ENCODE results near the gene OSTM1. TPM values are rescaled to one million over a fixed set of nuclear protein-coding genes. Genes with fewer than 3 reads are reported as not detected.

Gene OSTM1
- total and polyA plus RNA-seq, 9 of the 15 experiments (the other 6 are each of a cell fraction or from before 2014, with no cell fraction given), result 5.6 to 29.5 (median 16.3) TPM

GRCh38 chr6:108093781-108094300 lies 19.3 kb upstream of the OSTM1 start:
- Histone ChIP-seq H3K4me1 (replicated peaks in 1 of 2; ENCODE audit: control insufficient read depth in 2 of 2, insufficient read depth in 2 of 2, low read length in 2 of 2) (no peaks in the 10 kb centered on the region), H2AFZ (ENCODE audit: low read depth, low read length) (no peak overlapping the region), H3K9ac (ENCODE audit: insufficient read depth in 1 of 2, low read depth in 2 of 2, low read length in 2 of 2) (no peak overlapping the region), H3K27ac (ENCODE audit: extremely low read depth, low read depth, low read length) (no peak overlapping the region), H4K20me1 (replicated peaks; ENCODE audit: control insufficient read depth, insufficient read depth, low read length) (no peaks in the 10 kb centered on the region), H3K27me3 (ENCODE audit: control insufficient read depth in 2 of 2, insufficient read depth in 2 of 2, low read length in 2 of 2) (peaks cover 0 to 9% of the 10 kb centered on the region in 2 experiments; a peak in 3 of 5 replicates), H3K36me3 (ENCODE audit: control insufficient read depth, insufficient read depth, low read length) (no peaks in the 10 kb centered on the region), H3K9me3 (replicated peaks; ENCODE audit: control insufficient read depth, insufficient read depth, low read depth, low read length) (no peaks in the 10 kb centered on the region), H3K4me3 (no peak overlapping the region), H3K4me2 (ENCODE audit: insufficient read depth, low read length) (no peak overlapping the region), H3K9me1 (ENCODE audit: control insufficient read depth, insufficient read depth, low read length) (no peaks in the 10 kb centered on the region), H3K79me2 (ENCODE audit: control insufficient read depth, insufficient read depth, low read length) (no peaks in the 10 kb centered on the region)
- DNase-seq (ENCODE audit: extremely low read depth in 1 of 4, low spot score in 3 of 4) (no peak), ATAC-seq (no peak), FAIRE-seq (no peak)
- WGBS (ENCODE audit: insufficient coverage, low coverage, missing lambda C conversion rate), result 38% methylated on average over 4 of the region's 4 CpGs
- TF ChIP-seq ZNF212 (CRISPR knock-in tag; IDR thresholded peaks at IDR 0.05) (no peak), ZNF143 (CRISPR knock-in tag; IDR thresholded peaks at IDR 0.05) (no peak), ZNF263 (CRISPR knock-in tag; IDR thresholded peaks at IDR 0.05; ENCODE audit: borderline replicate concordance) (no peak), PRPF4 (IDR thresholded peaks at IDR 0.05; ENCODE audit: insufficient read depth, low read depth, low read length, poor library complexity, severe bottlenecking) (no peak), CREB1 (IDR thresholded peaks at IDR 0.05) (no peak), CREB1 (CRISPR knock-in tag; IDR thresholded peaks at IDR 0.05) (no peak), ZNF79 (CRISPR knock-in tag; IDR thresholded peaks at IDR 0.05; ENCODE audit: low read depth) (no peak), OTX1 (CRISPR knock-in tag; IDR thresholded peaks at IDR 0.05) (no peak), U2AF1 (optimal IDR thresholded peaks at IDR 0.05; ENCODE audit: low read depth, low read length) (no peak)
- TF ChIP-seq, protein P1, sequence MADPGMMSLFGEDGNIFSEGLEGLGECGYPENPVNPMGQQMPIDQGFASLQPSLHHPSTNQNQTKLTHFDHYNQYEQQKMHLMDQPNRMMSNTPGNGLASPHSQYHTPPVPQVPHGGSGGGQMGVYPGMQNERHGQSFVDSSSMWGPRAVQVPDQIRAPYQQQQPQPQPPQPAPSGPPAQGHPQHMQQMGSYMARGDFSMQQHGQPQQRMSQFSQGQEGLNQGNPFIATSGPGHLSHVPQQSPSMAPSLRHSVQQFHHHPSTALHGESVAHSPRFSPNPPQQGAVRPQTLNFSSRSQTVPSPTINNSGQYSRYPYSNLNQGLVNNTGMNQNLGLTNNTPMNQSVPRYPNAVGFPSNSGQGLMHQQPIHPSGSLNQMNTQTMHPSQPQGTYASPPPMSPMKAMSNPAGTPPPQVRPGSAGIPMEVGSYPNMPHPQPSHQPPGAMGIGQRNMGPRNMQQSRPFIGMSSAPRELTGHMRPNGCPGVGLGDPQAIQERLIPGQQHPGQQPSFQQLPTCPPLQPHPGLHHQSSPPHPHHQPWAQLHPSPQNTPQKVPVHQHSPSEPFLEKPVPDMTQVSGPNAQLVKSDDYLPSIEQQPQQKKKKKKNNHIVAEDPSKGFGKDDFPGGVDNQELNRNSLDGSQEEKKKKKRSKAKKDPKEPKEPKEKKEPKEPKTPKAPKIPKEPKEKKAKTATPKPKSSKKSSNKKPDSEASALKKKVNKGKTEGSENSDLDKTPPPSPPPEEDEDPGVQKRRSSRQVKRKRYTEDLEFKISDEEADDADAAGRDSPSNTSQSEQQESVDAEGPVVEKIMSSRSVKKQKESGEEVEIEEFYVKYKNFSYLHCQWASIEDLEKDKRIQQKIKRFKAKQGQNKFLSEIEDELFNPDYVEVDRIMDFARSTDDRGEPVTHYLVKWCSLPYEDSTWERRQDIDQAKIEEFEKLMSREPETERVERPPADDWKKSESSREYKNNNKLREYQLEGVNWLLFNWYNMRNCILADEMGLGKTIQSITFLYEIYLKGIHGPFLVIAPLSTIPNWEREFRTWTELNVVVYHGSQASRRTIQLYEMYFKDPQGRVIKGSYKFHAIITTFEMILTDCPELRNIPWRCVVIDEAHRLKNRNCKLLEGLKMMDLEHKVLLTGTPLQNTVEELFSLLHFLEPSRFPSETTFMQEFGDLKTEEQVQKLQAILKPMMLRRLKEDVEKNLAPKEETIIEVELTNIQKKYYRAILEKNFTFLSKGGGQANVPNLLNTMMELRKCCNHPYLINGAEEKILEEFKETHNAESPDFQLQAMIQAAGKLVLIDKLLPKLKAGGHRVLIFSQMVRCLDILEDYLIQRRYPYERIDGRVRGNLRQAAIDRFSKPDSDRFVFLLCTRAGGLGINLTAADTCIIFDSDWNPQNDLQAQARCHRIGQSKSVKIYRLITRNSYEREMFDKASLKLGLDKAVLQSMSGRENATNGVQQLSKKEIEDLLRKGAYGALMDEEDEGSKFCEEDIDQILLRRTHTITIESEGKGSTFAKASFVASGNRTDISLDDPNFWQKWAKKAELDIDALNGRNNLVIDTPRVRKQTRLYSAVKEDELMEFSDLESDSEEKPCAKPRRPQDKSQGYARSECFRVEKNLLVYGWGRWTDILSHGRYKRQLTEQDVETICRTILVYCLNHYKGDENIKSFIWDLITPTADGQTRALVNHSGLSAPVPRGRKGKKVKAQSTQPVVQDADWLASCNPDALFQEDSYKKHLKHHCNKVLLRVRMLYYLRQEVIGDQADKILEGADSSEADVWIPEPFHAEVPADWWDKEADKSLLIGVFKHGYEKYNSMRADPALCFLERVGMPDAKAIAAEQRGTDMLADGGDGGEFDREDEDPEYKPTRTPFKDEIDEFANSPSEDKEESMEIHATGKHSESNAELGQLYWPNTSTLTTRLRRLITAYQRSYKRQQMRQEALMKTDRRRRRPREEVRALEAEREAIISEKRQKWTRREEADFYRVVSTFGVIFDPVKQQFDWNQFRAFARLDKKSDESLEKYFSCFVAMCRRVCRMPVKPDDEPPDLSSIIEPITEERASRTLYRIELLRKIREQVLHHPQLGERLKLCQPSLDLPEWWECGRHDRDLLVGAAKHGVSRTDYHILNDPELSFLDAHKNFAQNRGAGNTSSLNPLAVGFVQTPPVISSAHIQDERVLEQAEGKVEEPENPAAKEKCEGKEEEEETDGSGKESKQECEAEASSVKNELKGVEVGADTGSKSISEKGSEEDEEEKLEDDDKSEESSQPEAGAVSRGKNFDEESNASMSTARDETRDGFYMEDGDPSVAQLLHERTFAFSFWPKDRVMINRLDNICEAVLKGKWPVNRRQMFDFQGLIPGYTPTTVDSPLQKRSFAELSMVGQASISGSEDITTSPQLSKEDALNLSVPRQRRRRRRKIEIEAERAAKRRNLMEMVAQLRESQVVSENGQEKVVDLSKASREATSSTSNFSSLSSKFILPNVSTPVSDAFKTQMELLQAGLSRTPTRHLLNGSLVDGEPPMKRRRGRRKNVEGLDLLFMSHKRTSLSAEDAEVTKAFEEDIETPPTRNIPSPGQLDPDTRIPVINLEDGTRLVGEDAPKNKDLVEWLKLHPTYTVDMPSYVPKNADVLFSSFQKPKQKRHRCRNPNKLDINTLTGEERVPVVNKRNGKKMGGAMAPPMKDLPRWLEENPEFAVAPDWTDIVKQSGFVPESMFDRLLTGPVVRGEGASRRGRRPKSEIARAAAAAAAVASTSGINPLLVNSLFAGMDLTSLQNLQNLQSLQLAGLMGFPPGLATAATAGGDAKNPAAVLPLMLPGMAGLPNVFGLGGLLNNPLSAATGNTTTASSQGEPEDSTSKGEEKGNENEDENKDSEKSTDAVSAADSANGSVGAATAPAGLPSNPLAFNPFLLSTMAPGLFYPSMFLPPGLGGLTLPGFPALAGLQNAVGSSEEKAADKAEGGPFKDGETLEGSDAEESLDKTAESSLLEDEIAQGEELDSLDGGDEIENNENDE (IDR thresholded peaks at IDR 0.05; ENCODE audit: low read depth, low read length), result no peak
- CTCF ChIA-PET (ENCODE audit: low intra/inter-chr PET ratio), result no interaction called here
- POLR2A ChIA-PET, result no interaction called here
- intact Hi-C loops (cut with micrococcal nuclease) (no loop called here), in situ Hi-C loops (cut with MboI) (no loop called here)
- BruUV-seq (replicated peaks), result no TSS peak

Data from K562 (cell line).